Gastrocnemius medialis (tissue), 4 donors: Measurements from ENCODE around the gene OTOP3. TPM values are rescaled to one million over a fixed set of nuclear protein-coding genes. Genes with fewer than 3 reads are reported as not detected.

ENCODE experiments used
- ATAC-seq, 2 donors: fragments of 150-250 bp; one replicate each; pipeline ENCODE4 v1.9.1; 2016
- DNase-seq, 2 donors: peaks; one replicate each; pipeline ENCODE4 v3.0.0-alpha.2; 2019
- H3K27ac ChIP-seq, 4 donors: fragments of 200-600 bp; sonication (generic); 1 replicate in 1 of 4; 2 replicates in 3 of 4; pipeline ENCODE4 v1.5.1; 2016 to 2018; ENCODE audit warnings: mild to moderate bottlenecking in 2 of 4, moderate library complexity in 1 of 4
- H3K27me3 ChIP-seq, 3 donors: fragments of 200-600 bp; sonication (generic) in 2 of 3; 1 replicate in 1 of 3; 2 replicates in 2 of 3; pipeline versions ENCODE4 v1.5.1 to v1.6.0; 2016 to 2019; ENCODE audit warnings: mild to moderate bottlenecking in 1 of 3, moderate library complexity in 1 of 3
- H3K36me3 ChIP-seq, 2 donors: fragments of 200-600 bp; sonication (generic) in 1 of 2; one replicate each; pipeline ENCODE4 v1.5.1; 2017 to 2018
- H3K4me1 ChIP-seq, 2 donors: fragments of 200-600 bp; sonication (generic) in 1 of 2; one replicate each; pipeline ENCODE4 v1.5.1; 2016 to 2017; ENCODE audit warnings: mild to moderate bottlenecking in 2 of 2
- H3K4me3 ChIP-seq, 4 donors: fragments of 200-600 bp; sonication (generic) in 3 of 4; 1 replicate in 1 of 4; 2 replicates in 3 of 4; pipeline ENCODE4 v1.5.1; 2016 to 2019; ENCODE audit warnings: mild to moderate bottlenecking in 2 of 4
- H3K9me3 ChIP-seq, 3 donors: fragments of 200-600 bp; sonication (generic) in 2 of 3; 1 replicate in 1 of 3; 2 replicates in 2 of 3; pipeline ENCODE4 v1.5.1; 2016 to 2019
- CTCF ChIP-seq, 5 experiments: fragments of 450-650 bp in 3 of 5; fragments of 200-600 bp in 2 of 5; sonication (generic) in 2 of 5; IDR thresholded peaks in 4 of 5; conservative IDR thresholded peaks in 1 of 5; 1 replicate in 4 of 5; 2 replicates in 1 of 5; pipeline ENCODE4 v1.5.1; 2016 to 2019; ENCODE audit warnings: antibody characterized with exemption in 5 of 5, mild to moderate bottlenecking in 3 of 5, moderate library complexity in 3 of 5
- POLR2A ChIP-seq, 2 donors: fragments of 450-650 bp; IDR thresholded peaks; one replicate each; pipeline ENCODE4 v1.6.1; 2017; ENCODE audit warnings: antibody characterized with exemption in 2 of 2, mild to moderate bottlenecking in 2 of 2, moderate library complexity in 2 of 2
- in situ Hi-C, 4 donors: fragments of 200-750 bp; cut with MboI; loops; one replicate each; pipeline versions ENCODE4 v1.15.0 to v1.8.0; 2017; ENCODE audit warnings: low sequenced_read_pairs in 4 of 4
- intact Hi-C: fragments of 100-400 bp; cut with DNase I; formaldehyde crosslinking; loops from one replicate; pipeline ENCODE4 v1.15.1; 2023; ENCODE audit warnings: low total_unique reads
- total RNA-seq, 4 donors: library from RNA; depleted of rRNA; stranded (reverse); fragments of >200 nt; gene quantifications; one replicate each; pipeline versions ENCODE4 v1.1.0 to v1.2.3, GENCODE V29; 2016

The OTOP3 gene
- total RNA-seq, 4 donors from 2014 or later, result not detected

GRCh38 chr17:74986206-74986576, 50.5 kb downstream of the OTOP3 start:
- Histone ChIP-seq H3K36me3 (no peaks in the 10 kb centered on the region), H3K9me3 (no peaks in the 10 kb centered on the region), H3K4me3 (no peak overlapping the region), H3K27ac (no peak overlapping the region), H3K27me3 (peaks cover 3 to 20% (median 9%) of the 10 kb centered on the region in 3 donors), H3K4me1 (peaks cover 22 to 28% of the 10 kb centered on the region in 2 donors)
- TF ChIP-seq POLR2A (IDR thresholded peaks at IDR 0.05) (no peak), CTCF (IDR thresholded peaks at IDR 0.05 in 4 of 5, conservative IDR thresholded peaks at IDR 0.05 in 1 of 5) (no peak)
- DNase-seq, result no peak
- no peak for ATAC-seq
- intact Hi-C loops, result loop anchor here (2.0 kb wide), 1 partner anchor 47 kb away; no protein-coding TSS in a partner anchor
- in situ Hi-C loops, result no loop called here

- ATAC-seq, result peak; percentile 89 to 90
- Histone ChIP-seq H3K4me1 (peaks cover 11 to 21% of the 10 kb centered on the region in 2 donors), H3K27me3 (peaks cover 0 to 9% (median 8%) of the 10 kb centered on the region in 3 donors), H3K36me3 (no peaks in the 10 kb centered on the region), H3K27ac (peak within 1 kb of the TSS; percentile 82 to 86 (median 84)), H3K9me3 (no peaks in the 10 kb centered on the region), H3K4me3 (peak within 1 kb of the TSS; percentile 63 to 87 (median 70))
- TF ChIP-seq CTCF (IDR thresholded peaks at IDR 0.05 in 4 of 5, conservative IDR thresholded peaks at IDR 0.05 in 1 of 5), result no peak
- TF ChIP-seq POLR2A (IDR thresholded peaks at IDR 0.05), result peak; percentile 82 to 87
- DNase-seq, result peak; percentile 92
- in situ Hi-C loops (no loop called here), intact Hi-C loops (loop anchor here (1.0 to 2.0 kb wide), 2 partner anchors 26 to 45 kb away; no protein-coding TSS in a partner anchor)
Measured at GRCh38 chr17:74987418-74987908, 51.8 kb downstream of the OTOP3 start, which contains the start of gene CDR2L. TSS of gene CDR2L (plus strand) at chr17:74987632. CDS start at chr17:74988044, 412 bp downstream.

GRCh38 chr17:74987909-74988711, 52.4 kb downstream of the OTOP3 start:
- Histone ChIP-seq H3K27ac (peak overlapping the region; percentile 82 to 86 (median 84)), H3K36me3 (no peaks in the 10 kb centered on the region), H3K4me3 (peak overlapping the region; percentile 63 to 87 (median 70)), H3K27me3 (peaks cover 0 to 9% (median 2%) of the 10 kb centered on the region in 3 donors), H3K4me1 (peaks cover 8 to 21% of the 10 kb centered on the region in 2 donors), H3K9me3 (no peaks in the 10 kb centered on the region)
- in situ Hi-C loops, result no loop called here
- ATAC-seq, result peak; percentile 68 to 70
- TF ChIP-seq POLR2A (IDR thresholded peaks at IDR 0.05), result peak in 1 of 2 donors; percentile 40
- TF ChIP-seq CTCF (IDR thresholded peaks at IDR 0.05 in 4 of 5, conservative IDR thresholded peaks at IDR 0.05 in 1 of 5), result peak in 4 of 5 experiments; percentile 5 to 55 (median 36)
- intact Hi-C loops, result loop anchor here (1.0 to 2.0 kb wide), 3 partner anchors 23 to 45 kb away; no protein-coding TSS in a partner anchor
- peak; percentile 63 to 65 for DNase-seq

GRCh38 chr17:74990581-74991105, 54.9 kb downstream of the OTOP3 start:
- Histone ChIP-seq H3K4me3 (no peak overlapping the region), H3K27ac (peak overlapping the region in 3 of 4 donors; percentile 9 to 84 (median 14)), H3K9me3 (no peaks in the 10 kb centered on the region), H3K27me3 (no peaks in the 10 kb centered on the region), H3K4me1 (peaks cover 8 to 21% of the 10 kb centered on the region in 2 donors), H3K36me3 (no peaks in the 10 kb centered on the region)
- intact Hi-C loops (no loop called here), in situ Hi-C loops (no loop called here)
- no peak for DNase-seq
- ATAC-seq, result no peak
- TF ChIP-seq CTCF (IDR thresholded peaks at IDR 0.05 in 4 of 5, conservative IDR thresholded peaks at IDR 0.05 in 1 of 5) (no peak), POLR2A (IDR thresholded peaks at IDR 0.05) (no peak)
